H9 (cell line): ENCODE results near the gene GRXCR2. TPM values are rescaled to one million over a fixed set of nuclear protein-coding genes. Genes with fewer than 3 reads are reported as not detected.

Source experiments
- DNase-seq: peaks from one replicate; pipeline ENCODE4 v3.0.0-alpha.2; 2017
- H2AFZ ChIP-seq: one replicate; pipeline ENCODE4 v1.6.1; 2013; ENCODE audit warnings: mild to moderate bottlenecking, low read length, control low read depth, moderate library complexity
- H2AK5ac ChIP-seq: 2 replicates; pipeline ENCODE4 v1.6.1; 2013; ENCODE audit warnings: low read length, control low read depth, mixed read lengths; ENCODE audit not compliant: insufficient read length
- H2BK120ac ChIP-seq: one replicate; pipeline ENCODE4 v1.6.1; 2013; ENCODE audit warnings: low read depth, mild to moderate bottlenecking, low read length, control low read depth, inconsistent platforms; ENCODE audit not compliant: poor library complexity, severe bottlenecking
- H2BK12ac ChIP-seq: 2 replicates; pipeline ENCODE4 v1.6.1; 2013; ENCODE audit warnings: low read length, control low read depth, mixed read lengths, low read depth; ENCODE audit not compliant: insufficient read length
- H2BK15ac ChIP-seq: 2 replicates; pipeline ENCODE4 v1.6.1; 2013; ENCODE audit warnings: low read depth, low read length, control low read depth
- H2BK20ac ChIP-seq: one replicate; pipeline ENCODE4 v1.6.1; 2013; ENCODE audit warnings: low read depth, mild to moderate bottlenecking, low read length, control low read depth, inconsistent platforms; ENCODE audit not compliant: poor library complexity, severe bottlenecking
- H2BK5ac ChIP-seq: 2 replicates; pipeline ENCODE4 v1.6.1; 2013; ENCODE audit warnings: low read length, control low read depth, mixed read lengths; ENCODE audit not compliant: insufficient read length
- H3K14ac ChIP-seq: 2 replicates; pipeline ENCODE4 v1.6.1; 2013; ENCODE audit warnings: low read length, control low read depth; ENCODE audit not compliant: insufficient read depth
- H3K18ac ChIP-seq: 2 replicates; pipeline ENCODE4 v1.6.1; 2013; ENCODE audit warnings: low read depth, mild to moderate bottlenecking, mixed read lengths, low read length, control low read depth; ENCODE audit not compliant: insufficient read length
- H3K23ac ChIP-seq: 2 replicates; pipeline ENCODE4 v1.6.1; 2013; ENCODE audit warnings: low read length, control low read depth, mixed read lengths, low read depth; ENCODE audit not compliant: insufficient read length
- H3K23me2 ChIP-seq: 2 replicates; pipeline ENCODE4 v1.6.1; 2013; ENCODE audit warnings: low read depth, mild to moderate bottlenecking, mixed read lengths, low read length, control low read depth; ENCODE audit not compliant: insufficient read length, poor library complexity, severe bottlenecking
- H3K27ac ChIP-seq: 2 replicates; pipeline ENCODE4 v1.5.1; 2013; ENCODE audit warnings: low read length, control low read depth, mixed read lengths, low read depth; ENCODE audit not compliant: insufficient read length
- H3K27me3 ChIP-seq: 2 replicates; pipeline ENCODE4 v1.6.1; 2013; ENCODE audit warnings: low read length, control low read depth, inconsistent platforms; ENCODE audit not compliant: insufficient read depth
- H3K4ac ChIP-seq: 2 replicates; pipeline ENCODE4 v1.6.1; 2013; ENCODE audit warnings: low read depth, mild to moderate bottlenecking, control low read depth, inconsistent platforms, low read length, moderate library complexity
- H3K4me1 ChIP-seq: 2 replicates; pipeline ENCODE4 v1.6.1; 2013; ENCODE audit warnings: low read length, control low read depth, inconsistent platforms; ENCODE audit not compliant: insufficient read depth
- H3K4me2 ChIP-seq: 2 replicates; pipeline ENCODE4 v1.6.1; 2013; ENCODE audit warnings: low read length, control low read depth, mixed read lengths; ENCODE audit not compliant: insufficient read length, insufficient read depth
- H3K56ac ChIP-seq: 2 replicates; pipeline ENCODE4 v1.6.1; 2013; ENCODE audit warnings: low read depth, mild to moderate bottlenecking, mixed read lengths, low read length, control low read depth; ENCODE audit not compliant: insufficient read length
- H3K79me1 ChIP-seq: 2 replicates; pipeline ENCODE4 v1.6.1; 2013; ENCODE audit warnings: low read depth, mild to moderate bottlenecking, moderate library complexity, low read length, control low read depth, inconsistent platforms; ENCODE audit not compliant: insufficient read depth, poor library complexity, severe bottlenecking
- H3K79me2 ChIP-seq: 2 replicates; pipeline ENCODE4 v1.6.1; 2013; ENCODE audit warnings: low read length, control low read depth, inconsistent platforms; ENCODE audit not compliant: insufficient read depth
- H3K9ac ChIP-seq: 2 replicates; pipeline ENCODE4 v1.6.1; 2013; ENCODE audit warnings: low read length, control low read depth, mixed read lengths; ENCODE audit not compliant: insufficient read length; ENCODE audit errors: extremely low read depth
- H3K9me3 ChIP-seq: one replicate; pipeline ENCODE4 v1.6.1; 2013; ENCODE audit warnings: low read depth, low read length, inconsistent platforms; ENCODE audit not compliant: control insufficient read depth
- H3T11ph ChIP-seq: one replicate; pipeline ENCODE4 v1.6.1; 2013; ENCODE audit warnings: mild to moderate bottlenecking, low read length, control low read depth, inconsistent platforms
- H4K20me1 ChIP-seq: one replicate; pipeline ENCODE4 v1.6.1; 2013; ENCODE audit not compliant: control insufficient read depth, insufficient read length, insufficient read depth
- H4K5ac ChIP-seq: 2 replicates; pipeline ENCODE4 v1.6.1; 2013; ENCODE audit warnings: low read depth, mild to moderate bottlenecking, mixed read lengths, low read length, control low read depth; ENCODE audit not compliant: insufficient read length
- H4K8ac ChIP-seq: replicated peaks from 2 replicates; pipeline ENCODE4 v1.6.1; 2013; ENCODE audit warnings: low read length, control low read depth, mixed read lengths, low read depth; ENCODE audit not compliant: insufficient read length
- H4K91ac ChIP-seq: 2 replicates; pipeline ENCODE4 v1.6.1; 2013; ENCODE audit warnings: low read depth, mild to moderate bottlenecking, moderate library complexity, mixed read lengths, low read length, control low read depth; ENCODE audit not compliant: insufficient read length
- H3K27ac Mint-ChIP-seq, 3 experiments: 2 replicates in 2 of 3; 3 replicates in 1 of 3; pipeline ENCODE4 v1.8.0; 2020 to 2021; ENCODE audit warnings: mixed read lengths in 3 of 3, mild to moderate bottlenecking in 1 of 3, moderate library complexity in 1 of 3
- H3K27me3 Mint-ChIP-seq: 2 replicates; pipeline ENCODE4 v1.8.0; 2021; ENCODE audit warnings: low read depth, mild to moderate bottlenecking, moderate library complexity, mixed read lengths
- H3K36me3 Mint-ChIP-seq, 3 experiments: 2 replicates in 2 of 3; 3 replicates in 1 of 3; pipeline ENCODE4 v1.8.0; 2020 to 2021; ENCODE audit warnings: low read depth in 3 of 3, mixed read lengths in 3 of 3; ENCODE audit not compliant: insufficient read depth in 1 of 3
- H3K4me1 Mint-ChIP-seq, 2 experiments: 2 replicates each; pipeline ENCODE4 v1.8.0; 2020; ENCODE audit warnings: mixed read lengths in 2 of 2
- H3K4me3 Mint-ChIP-seq, 2 experiments: 2 replicates in 1 of 2; 3 replicates in 1 of 2; pipeline ENCODE4 v1.8.0; 2020 to 2021; ENCODE audit warnings: mild to moderate bottlenecking in 2 of 2, mixed read lengths in 2 of 2, moderate library complexity in 1 of 2
- H3K9me3 Mint-ChIP-seq, 2 experiments: 2 replicates in 1 of 2; 3 replicates in 1 of 2; pipeline ENCODE4 v1.8.0; 2020; ENCODE audit warnings: mild to moderate bottlenecking in 2 of 2, mixed read lengths in 2 of 2, moderate library complexity in 1 of 2
- CTCF ChIP-seq: fragments of 200-600 bp; sonication (generic); conservative IDR thresholded peaks from 3 replicates; pipeline ENCODE4 v1.8.0; 2021; ENCODE audit warnings: antibody characterized with exemption, mild to moderate bottlenecking
- WGBS: extraction: QIAGEN DNeasy Blood & Tissue Kit; methylation state at CpG from one replicate; pipeline ENCODE4 v1.1.7; 2013; ENCODE audit warnings: missing lambda C conversion rate, low lambda C conversion rate, mixed read lengths; ENCODE audit not compliant: insufficient read length; ENCODE audit errors: extremely low coverage; 5-methylcytosine and 5-hydroxymethylcytosine counted together
- total RNA-seq: library from RNA; stranded (reverse); gene quantifications from 2 replicates; pipeline ENCODE4 v1.2.1, GENCODE V29; 2021

Gene GRXCR2
- total RNA-seq, 1 experiment from 2014 or later: not detected

DNA sequence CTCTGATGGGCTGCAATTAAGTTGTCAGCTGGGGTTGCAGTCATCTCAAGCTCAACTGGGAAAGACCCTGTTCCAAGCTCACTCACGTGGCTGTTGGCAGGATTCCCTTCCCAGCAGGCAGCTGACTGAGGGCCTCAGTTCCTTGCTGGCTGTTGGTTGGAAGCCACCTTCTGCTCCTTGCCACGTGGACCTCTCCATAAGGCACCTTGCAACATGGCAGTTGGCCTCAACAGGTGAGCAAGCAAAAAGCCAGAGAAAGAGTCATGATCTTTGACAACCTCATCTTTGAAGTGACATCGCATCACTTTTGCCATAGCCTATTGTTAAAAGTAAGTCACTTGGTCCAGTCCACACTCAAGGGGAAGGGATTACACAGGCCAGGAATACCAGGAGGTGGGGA is 19.8 kb downstream of the GRXCR2 start:
- no peaks in the 10 kb centered on the region for H3K79me2 ChIP-seq
- no peak overlapping the region for H3K4me2 ChIP-seq
- no peak for TF ChIP-seq CTCF
- peaks cover 5% of the 10 kb centered on the region; the same call in 1 of the 2 replicates for H3K4me1 ChIP-seq
- no peak overlapping the region for H3K9ac ChIP-seq
- H2BK5ac ChIP-seq: no peak overlapping the region
- no peak overlapping the region for H2BK20ac ChIP-seq
- Mint-ChIP-seq H3K27me3 (no peaks in the 10 kb centered on the region; the same call in 1 of the 2 replicates), H3K36me3 (no peaks in the 10 kb centered on the region), H3K4me3 (no peak overlapping the region), H3K4me1 (peaks cover 15 to 18% of the 10 kb centered on the region in 2 experiments), H3K27ac (no peak overlapping the region; a peak in 1 of 7 replicates), H3K9me3 (no peaks in the 10 kb centered on the region; a peak in 1 of 5 replicates)
- H3K9me3 ChIP-seq: no peaks in the 10 kb centered on the region
- H3K79me1 ChIP-seq: no peaks in the 10 kb centered on the region
- H2BK120ac ChIP-seq: no peak overlapping the region
- no peaks in the 10 kb centered on the region for H3K27me3 ChIP-seq
- no peak overlapping the region for H3K23ac ChIP-seq
- H4K5ac ChIP-seq: no peak overlapping the region
- no peak for DNase-seq
- no peak overlapping the region for H3K4ac ChIP-seq
- H2AK5ac ChIP-seq: no peak overlapping the region
- no peak overlapping the region for H3K27ac ChIP-seq
- H2BK15ac ChIP-seq: no peak overlapping the region
- WGBS: no CpG with 5 or more reads among the region's 3 CpGs
- H4K20me1 ChIP-seq: no peaks in the 10 kb centered on the region
- no peak overlapping the region for H3K18ac ChIP-seq
- H4K91ac ChIP-seq: no peak overlapping the region
- H2AFZ ChIP-seq: no peak overlapping the region
- peaks cover 4% of the 10 kb centered on the region for H3K23me2 ChIP-seq
- H3K56ac ChIP-seq: no peak overlapping the region
- H2BK12ac ChIP-seq: no peak overlapping the region
- H4K8ac ChIP-seq: no peak overlapping the region
- H3K14ac ChIP-seq: no peak overlapping the region
- H3T11ph ChIP-seq: no peak overlapping the region
